Uterus (tissue), 4 donors: ENCODE measurements around the gene DBNDD2. TPM values are rescaled to one million over a fixed set of nuclear protein-coding genes. Genes with fewer than 3 reads are reported as not detected.

Source experiments
- DNase-seq, 2 donors: peaks; one replicate each; pipeline ENCODE4 v3.0.0-alpha.2; 2019 to 2020
- H3K27ac ChIP-seq, 2 donors: fragments of 200-600 bp; sonication (generic); 1 replicate in 1 of 2; 2 replicates in 1 of 2; pipeline ENCODE4 v1.5.1; 2016 to 2018
- H3K27me3 ChIP-seq, 2 donors: fragments of 200-600 bp; sonication (generic); one replicate each; pipeline ENCODE4 v1.5.1; 2018 to 2019; ENCODE audit warnings: control low read depth in 1 of 2
- H3K36me3 ChIP-seq, 2 donors: fragments of 200-600 bp; sonication (generic); one replicate each; pipeline ENCODE4 v1.5.1; 2019; ENCODE audit warnings: control low read depth in 1 of 2
- H3K4me1 ChIP-seq, 2 donors: fragments of 200-600 bp; sonication (generic); one replicate each; pipeline ENCODE4 v1.5.1; 2018 to 2019; ENCODE audit warnings: control low read depth in 1 of 2
- H3K4me3 ChIP-seq, 2 donors: fragments of 200-600 bp; sonication (generic); 1 replicate in 1 of 2; 2 replicates in 1 of 2; pipeline ENCODE4 v1.5.1; 2018 to 2019; ENCODE audit warnings: mild to moderate bottlenecking in 1 of 2
- H3K9me3 ChIP-seq, 2 donors: fragments of 200-600 bp; sonication (generic); one replicate each; pipeline ENCODE4 v1.5.1; 2019; ENCODE audit warnings: control low read depth in 1 of 2
- CTCF ChIP-seq, 4 experiments: fragments of 200-600 bp in 2 of 4; fragments of 450-650 bp in 2 of 4; sonication (generic) in 2 of 4; IDR thresholded peaks; one replicate each; pipeline ENCODE4 v1.5.1; 2016 to 2019; ENCODE audit warnings: antibody characterized with exemption in 4 of 4, mild to moderate bottlenecking in 2 of 4, moderate library complexity in 1 of 4
- POLR2A ChIP-seq, 2 donors: fragments of 450-650 bp; IDR thresholded peaks; one replicate each; pipeline ENCODE4 v1.6.1; 2016; ENCODE audit warnings: antibody characterized with exemption in 2 of 2, mild to moderate bottlenecking in 1 of 2, moderate library complexity in 1 of 2
- intact Hi-C: fragments of 100-400 bp; cut with DNase I; formaldehyde crosslinking; loops from one replicate; pipeline ENCODE4 v1.15.1; 2023; ENCODE audit warnings: low total_unique reads
- total RNA-seq, 4 donors: library from RNA; depleted of rRNA in 3 of 4; stranded (reverse); fragments of >200 nt in 3 of 4; gene quantifications; one replicate each; pipeline versions ENCODE4 v1.1.0 to v1.2.4, GENCODE V29; 2014 to 2023
- donor health status: DM: yes; HTN: yes; CAD: no.

The DBNDD2 gene
- total RNA-seq, 4 donors from 2014 or later, result 7.5 to 84.2 (median 62.4) TPM

DNA sequence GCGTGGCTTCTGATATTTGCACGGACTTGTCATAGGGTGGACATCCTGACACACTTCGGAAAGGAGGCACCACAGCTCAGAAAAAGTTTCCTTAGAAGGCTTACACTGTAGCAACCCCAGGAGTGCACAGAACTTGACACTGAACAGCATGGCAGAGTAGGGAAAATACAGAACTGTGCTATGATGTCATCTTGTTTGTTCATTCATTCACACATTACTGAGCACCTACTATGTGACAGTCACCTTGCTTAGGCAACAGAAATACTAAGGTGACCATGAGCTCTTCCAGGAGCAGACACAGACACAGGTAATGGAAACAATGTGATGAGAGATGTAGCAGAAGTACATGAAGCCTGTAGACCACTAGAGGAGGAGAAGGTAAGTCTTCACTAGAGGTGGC lies 5.4 kb downstream of the DBNDD2 start:
- Histone ChIP-seq H3K27ac (no peak overlapping the region), H3K4me3 (no peak overlapping the region), H3K36me3 (no peaks in the 10 kb centered on the region), H3K9me3 (no peaks in the 10 kb centered on the region), H3K4me1 (peaks cover 8 to 12% of the 10 kb centered on the region in 2 donors), H3K27me3 (no peaks in the 10 kb centered on the region)
- intact Hi-C loops, result no loop called here
- DNase-seq, result no peak
- TF ChIP-seq CTCF (IDR thresholded peaks at IDR 0.05), result no peak
- no peak for TF ChIP-seq POLR2A (IDR thresholded peaks at IDR 0.05)

- H3K27me3 ChIP-seq, result no peaks in the 10 kb centered on the region
- peak in 1 of 4 experiments; percentile 8 for TF ChIP-seq CTCF (IDR thresholded peaks at IDR 0.05)
- peak; percentile 76 to 82 for TF ChIP-seq POLR2A (IDR thresholded peaks at IDR 0.05)
- DNase-seq, result peak; percentile 80 to 82
- H3K4me3 ChIP-seq, result peak within 1 kb of the TSS; percentile 77 to 97
- H3K27ac ChIP-seq, result peak within 1 kb of the TSS; percentile 75 to 85
- no peaks in the 10 kb centered on the region for H3K9me3 ChIP-seq
- no peaks in the 10 kb centered on the region for H3K36me3 ChIP-seq
- intact Hi-C loops, result no loop called here
- peaks cover 8 to 12% of the 10 kb centered on the region in 2 donors for H3K4me1 ChIP-seq
Observed at GRCh38 chr20:45415822-45416637, 7.9 kb downstream of the DBNDD2 start, which contains the start of gene PIGT. PIGT (plus strand) TSS chr20:45416141; CDS start chr20:45416157, 16 bp downstream.

DNA sequence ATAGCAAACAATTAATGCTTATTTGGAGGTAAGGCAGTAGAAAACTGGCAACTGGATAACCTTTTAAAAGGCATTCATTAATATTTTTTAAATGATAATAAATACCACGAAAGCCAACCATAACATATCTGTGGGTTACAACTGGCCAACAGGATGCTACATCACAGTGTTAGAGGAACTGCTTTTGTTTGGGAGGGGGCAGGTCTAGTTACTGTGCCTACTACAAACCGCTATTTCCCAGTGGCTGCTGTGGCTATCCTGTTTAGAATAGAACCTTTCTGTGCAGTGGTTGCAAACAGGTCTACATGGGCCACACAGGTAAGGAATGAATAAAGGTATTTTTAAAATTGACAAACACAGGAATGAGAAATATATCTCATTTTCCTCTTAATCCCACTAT lies 8.8 kb downstream of the DBNDD2 start:
- Histone ChIP-seq H3K4me1 (peaks cover 8 to 12% of the 10 kb centered on the region in 2 donors), H3K36me3 (no peaks in the 10 kb centered on the region), H3K27ac (peak overlapping the region; percentile 55 to 85), H3K27me3 (no peaks in the 10 kb centered on the region), H3K4me3 (peak overlapping the region; percentile 77 to 97), H3K9me3 (no peaks in the 10 kb centered on the region)
- intact Hi-C loops, result no loop called here
- no peak for TF ChIP-seq POLR2A (IDR thresholded peaks at IDR 0.05)
- TF ChIP-seq CTCF (IDR thresholded peaks at IDR 0.05), result no peak
- no peak for DNase-seq

- H3K36me3 ChIP-seq, result no peaks in the 10 kb centered on the region
- H3K4me1 ChIP-seq, result peaks cover 8 to 12% of the 10 kb centered on the region in 2 donors
- no peaks in the 10 kb centered on the region for H3K9me3 ChIP-seq
- DNase-seq, result peak; percentile 58 to 76
- TF ChIP-seq CTCF (IDR thresholded peaks at IDR 0.05) (no peak), POLR2A (IDR thresholded peaks at IDR 0.05) (peak in 1 of 2 donors; percentile 21)
- intact Hi-C loops, result no loop called here
- H3K27ac ChIP-seq, result peak overlapping the region; percentile 55 to 65
- no peak overlapping the region for H3K4me3 ChIP-seq
- H3K27me3 ChIP-seq, result no peaks in the 10 kb centered on the region
Observed at GRCh38 chr20:45419188-45420091, 11.4 kb downstream of the DBNDD2 start.
